A673 (cell line): ENCODE data around the gene RNF113B. TPM values are rescaled to one million over a fixed set of nuclear protein-coding genes. Genes with fewer than 3 reads are reported as not detected.

Source experiments
- BruUV-seq: library from RNA; stranded (reverse); fragments of 400-500 nt; replicated peaks from 2 replicates; lab custom pipeline; 2021; lab: Mats Ljungman, UMichigan
- CTCF ChIA-PET: fragments of 300-600 bp; sonication (Branson Sonifier 250); formaldehyde crosslinking; loops from one replicate; lab custom pipeline; 2022; ENCODE audit warnings: antibody characterized with exemption; lab: Charles Lee
- POLR2A ChIA-PET: fragments of 300-600 bp; sonication (Branson Sonifier 250); formaldehyde crosslinking; loops from one replicate; lab custom pipeline; 2022; ENCODE audit warnings: antibody characterized with exemption; ENCODE audit not compliant: low non-redundant PET; lab: Charles Lee
- DNase-seq: peaks from one replicate; pipeline ENCODE4 v3.0.0-alpha.2; 2015; ENCODE audit warnings: low spot score
- H3K27ac ChIP-seq: fragments of 200-600 bp; sonication (generic); 2 replicates; pipeline ENCODE4 v1.5.1; 2016; ENCODE audit warnings: mixed run types, low read depth, mild to moderate bottlenecking, mixed read lengths, antibody characterized with exemption, low read length; ENCODE audit not compliant: poor library complexity, severe bottlenecking
- H3K27me3 ChIP-seq: fragments of 200-600 bp; sonication (generic); replicated peaks from 2 replicates; pipeline ENCODE4 v1.6.1; 2017; ENCODE audit warnings: mixed run types, low read depth, mild to moderate bottlenecking, mixed read lengths, antibody characterized with exemption, low read length; ENCODE audit not compliant: insufficient read depth, poor library complexity
- H3K36me3 ChIP-seq: fragments of 200-600 bp; sonication (generic); 2 replicates; pipeline ENCODE4 v1.6.1; 2016; ENCODE audit warnings: mixed run types, mild to moderate bottlenecking, mixed read lengths, antibody characterized with exemption, low read length; ENCODE audit not compliant: insufficient read depth, poor library complexity, severe bottlenecking
- H3K4me1 ChIP-seq: fragments of 200-600 bp; sonication (generic); 2 replicates; pipeline ENCODE4 v1.6.1; 2017; ENCODE audit warnings: mixed run types, mild to moderate bottlenecking, mixed read lengths, antibody characterized with exemption, low read length; ENCODE audit not compliant: insufficient read depth, poor library complexity, severe bottlenecking
- H3K4me3 ChIP-seq: fragments of 200-600 bp; sonication (generic); 2 replicates; pipeline ENCODE4 v1.5.1; 2016; ENCODE audit warnings: low read depth, mixed run types, mild to moderate bottlenecking, mixed read lengths, low read length; ENCODE audit not compliant: poor library complexity, severe bottlenecking
- H3K9me3 ChIP-seq: fragments of 200-600 bp; sonication (generic); 2 replicates; pipeline ENCODE4 v1.6.1; 2016; ENCODE audit warnings: mixed run types, low read depth, mild to moderate bottlenecking, mixed read lengths, antibody characterized with exemption, low read length; ENCODE audit not compliant: poor library complexity, severe bottlenecking
- CTCF ChIP-seq: fragments of 300-800, 200-600 bp; sonication (generic); conservative IDR thresholded peaks from 2 replicates; pipeline ENCODE4 v1.5.1; 2017; ENCODE audit warnings: low read depth, mild to moderate bottlenecking, antibody characterized with exemption, low read length, moderate library complexity, mixed read lengths
- EZH2 ChIP-seq: fragments of 200-600 bp; sonication (generic); IDR thresholded peaks from 2 replicates; pipeline ENCODE4 v1.6.1; 2017; ENCODE audit warnings: borderline replicate concordance, low read depth, mild to moderate bottlenecking, mixed read lengths, antibody characterized with exemption, low read length; ENCODE audit not compliant: poor library complexity, severe bottlenecking
- intact Hi-C: fragments of 100-400 bp; cut with micrococcal nuclease; formaldehyde crosslinking; loops from one replicate; pipeline ENCODE4 v1.10.0; 2022; ENCODE audit not compliant: unreplicated experiment
- total RNA-seq: library from RNA; stranded (reverse); gene quantifications from 2 replicates; pipeline ENCODE4 v1.2.3, GENCODE V29; 2021

Gene RNF113B
- total RNA-seq, 1 experiment from 2014 or later, result not detected

- POLR2A ChIA-PET, result no interaction called here
- no peaks in the 10 kb centered on the region for H3K27me3 ChIP-seq
- H3K4me3 ChIP-seq, result no peak overlapping the region
- no peak overlapping the region for H3K27ac ChIP-seq
- intact Hi-C loops, result no loop called here
- H3K4me1 ChIP-seq, result peaks cover 21% of the 10 kb centered on the region
- TF ChIP-seq CTCF (no peak), EZH2 (no peak)
- no peaks in the 10 kb centered on the region for H3K9me3 ChIP-seq
- CTCF ChIA-PET, result no interaction called here
- H3K36me3 ChIP-seq, result no peaks in the 10 kb centered on the region
- no TSS peak for BruUV-seq
- DNase-seq, result no peak
Observed at GRCh38 chr13:98156259-98156658, 20.8 kb downstream of the RNF113B start.

GRCh38 chr13:98155475-98156109 is 21.5 kb downstream of the RNF113B start:
- Histone ChIP-seq H3K4me3 (no peak overlapping the region), H3K27ac (no peak overlapping the region), H3K9me3 (no peaks in the 10 kb centered on the region), H3K4me1 (peaks cover 21% of the 10 kb centered on the region), H3K36me3 (no peaks in the 10 kb centered on the region), H3K27me3 (no peaks in the 10 kb centered on the region)
- intact Hi-C loops, result no loop called here
- ChIA-PET POLR2A (interaction anchor here (0.6 kb wide), 1 partner anchor 46 kb away, joined by 3 read pairs; no protein-coding TSS in a partner anchor), CTCF (interaction anchor here (0.6 kb wide), 1 partner anchor 17 kb away, joined by 3 read pairs; no protein-coding TSS in a partner anchor)
- peak; percentile 75 for DNase-seq
- no TSS peak for BruUV-seq
- TF ChIP-seq CTCF, result no peak
- TF ChIP-seq EZH2, result no peak

DNA sequence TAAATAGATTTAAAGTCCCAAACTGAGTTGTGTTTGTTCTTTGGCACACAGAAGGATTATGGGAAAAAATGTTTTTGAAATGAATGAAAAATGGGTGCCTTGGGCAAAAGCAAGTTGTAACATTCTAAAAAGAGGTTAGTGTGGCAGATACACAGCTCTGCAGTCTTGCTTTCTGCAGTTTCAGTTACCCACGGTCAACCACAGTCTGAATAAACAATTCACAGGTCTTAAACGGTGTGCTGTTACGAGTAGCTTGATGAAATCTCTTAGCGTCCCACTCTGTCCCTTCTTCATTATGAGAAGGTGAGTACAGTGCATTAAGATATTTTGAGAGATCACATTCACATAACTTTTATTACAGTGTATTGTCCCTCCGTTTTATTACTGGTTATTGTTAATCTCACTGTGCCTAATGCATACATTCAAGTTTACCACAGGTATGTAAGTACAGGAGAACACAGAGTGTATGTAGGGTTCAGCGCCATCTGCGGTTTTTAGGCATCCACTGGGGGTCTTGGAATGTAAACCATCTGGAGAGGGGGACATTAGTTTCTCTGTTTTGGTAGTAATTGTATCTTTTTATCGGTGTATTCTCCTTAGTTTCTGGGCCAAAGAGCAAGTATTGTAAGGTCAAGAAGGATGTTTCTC is 26.1 kb downstream of the RNF113B start:
- intact Hi-C loops, result no loop called here
- no peaks in the 10 kb centered on the region for H3K36me3 ChIP-seq

More for the DNA sequence above, 26.1 kb downstream of the RNF113B start:
- no peak for TF ChIP-seq EZH2
- no peak for TF ChIP-seq CTCF
- Histone ChIP-seq H3K4me1 (peaks cover 24% of the 10 kb centered on the region), H3K27ac (no peak overlapping the region), H3K27me3 (no peaks in the 10 kb centered on the region), H3K4me3 (no peak overlapping the region), H3K9me3 (no peaks in the 10 kb centered on the region)
- BruUV-seq, result no TSS peak
- ChIA-PET CTCF (no interaction called here), POLR2A (no interaction called here)
- DNase-seq, result no peak
